K562 (cell line): Measurements from ENCODE around the gene KCNT1.

ENCODE experiments used
- RBFOX2 ChIP-seq: fragments of 200-400 bp; formaldehyde crosslinking; IDR thresholded peaks from 2 replicates; pipeline ENCODE4 v1.6.1; 2017; ENCODE audit warnings: low read depth, mild to moderate bottlenecking, low read length, moderate library complexity
- TF ChIP-seq, protein P1 (sequence below): sonication (generic); formaldehyde crosslinking; IDR thresholded peaks from 2 replicates; pipeline ENCODE4 v1.8.0; 2023; ENCODE audit warnings: missing genetic modification reagents, mild to moderate bottlenecking, borderline replicate concordance

DNA sequence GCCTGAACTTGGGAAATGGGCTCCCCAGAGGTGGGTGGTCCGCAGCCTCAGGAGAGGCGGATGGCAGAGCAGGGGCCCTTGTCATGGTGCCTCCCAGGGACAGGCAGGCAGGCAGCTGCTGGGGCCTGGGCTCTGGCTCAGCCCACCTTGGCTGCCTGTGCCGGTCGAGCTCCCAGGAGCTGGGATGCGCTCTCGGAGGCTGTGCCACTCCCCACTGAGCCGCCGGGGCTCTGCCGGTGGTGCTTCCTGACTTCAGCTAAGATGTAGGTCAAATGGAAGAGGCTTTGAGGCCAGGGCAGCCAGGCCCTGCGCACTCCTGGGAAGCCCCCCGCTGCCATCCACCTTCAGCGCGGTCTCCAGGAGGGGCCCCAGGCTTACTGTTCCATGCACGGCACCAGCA is 41.0 kb downstream of the KCNT1 start:
- TF ChIP-seq, protein P1, sequence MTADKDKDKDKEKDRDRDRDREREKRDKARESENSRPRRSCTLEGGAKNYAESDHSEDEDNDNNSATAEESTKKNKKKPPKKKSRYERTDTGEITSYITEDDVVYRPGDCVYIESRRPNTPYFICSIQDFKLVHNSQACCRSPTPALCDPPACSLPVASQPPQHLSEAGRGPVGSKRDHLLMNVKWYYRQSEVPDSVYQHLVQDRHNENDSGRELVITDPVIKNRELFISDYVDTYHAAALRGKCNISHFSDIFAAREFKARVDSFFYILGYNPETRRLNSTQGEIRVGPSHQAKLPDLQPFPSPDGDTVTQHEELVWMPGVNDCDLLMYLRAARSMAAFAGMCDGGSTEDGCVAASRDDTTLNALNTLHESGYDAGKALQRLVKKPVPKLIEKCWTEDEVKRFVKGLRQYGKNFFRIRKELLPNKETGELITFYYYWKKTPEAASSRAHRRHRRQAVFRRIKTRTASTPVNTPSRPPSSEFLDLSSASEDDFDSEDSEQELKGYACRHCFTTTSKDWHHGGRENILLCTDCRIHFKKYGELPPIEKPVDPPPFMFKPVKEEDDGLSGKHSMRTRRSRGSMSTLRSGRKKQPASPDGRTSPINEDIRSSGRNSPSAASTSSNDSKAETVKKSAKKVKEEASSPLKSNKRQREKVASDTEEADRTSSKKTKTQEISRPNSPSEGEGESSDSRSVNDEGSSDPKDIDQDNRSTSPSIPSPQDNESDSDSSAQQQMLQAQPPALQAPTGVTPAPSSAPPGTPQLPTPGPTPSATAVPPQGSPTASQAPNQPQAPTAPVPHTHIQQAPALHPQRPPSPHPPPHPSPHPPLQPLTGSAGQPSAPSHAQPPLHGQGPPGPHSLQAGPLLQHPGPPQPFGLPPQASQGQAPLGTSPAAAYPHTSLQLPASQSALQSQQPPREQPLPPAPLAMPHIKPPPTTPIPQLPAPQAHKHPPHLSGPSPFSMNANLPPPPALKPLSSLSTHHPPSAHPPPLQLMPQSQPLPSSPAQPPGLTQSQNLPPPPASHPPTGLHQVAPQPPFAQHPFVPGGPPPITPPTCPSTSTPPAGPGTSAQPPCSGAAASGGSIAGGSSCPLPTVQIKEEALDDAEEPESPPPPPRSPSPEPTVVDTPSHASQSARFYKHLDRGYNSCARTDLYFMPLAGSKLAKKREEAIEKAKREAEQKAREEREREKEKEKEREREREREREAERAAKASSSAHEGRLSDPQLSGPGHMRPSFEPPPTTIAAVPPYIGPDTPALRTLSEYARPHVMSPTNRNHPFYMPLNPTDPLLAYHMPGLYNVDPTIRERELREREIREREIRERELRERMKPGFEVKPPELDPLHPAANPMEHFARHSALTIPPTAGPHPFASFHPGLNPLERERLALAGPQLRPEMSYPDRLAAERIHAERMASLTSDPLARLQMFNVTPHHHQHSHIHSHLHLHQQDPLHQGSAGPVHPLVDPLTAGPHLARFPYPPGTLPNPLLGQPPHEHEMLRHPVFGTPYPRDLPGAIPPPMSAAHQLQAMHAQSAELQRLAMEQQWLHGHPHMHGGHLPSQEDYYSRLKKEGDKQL (CRISPR knock-in tag) = no peak
- TF ChIP-seq RBFOX2 = no peak
